GM15510 (cell line): Measurements from ENCODE around the gene BDH1.

Experiments used
- POLR2A ChIP-seq: IDR thresholded peaks from 3 replicates; pipeline ENCODE4 v1.6.1; 2011; ENCODE audit warnings: borderline replicate concordance; ENCODE audit not compliant: insufficient read length; ENCODE audit errors: extremely low read depth

BDH1 gene

GRCh38 chr3:197533396-197533795 lies 22.4 kb downstream of the BDH1 start:
- no peak for TF ChIP-seq POLR2A

GRCh38 chr3:197532388-197532787 lies 23.4 kb downstream of the BDH1 start:
- no peak for TF ChIP-seq POLR2A

GRCh38 chr3:197528190-197528589 lies 27.6 kb downstream of the BDH1 start:
- no peak for TF ChIP-seq POLR2A

GRCh38 chr3:197527569-197527968 lies 28.2 kb downstream of the BDH1 start:
- no peak for TF ChIP-seq POLR2A

- no peak for TF ChIP-seq POLR2A
These were observed 30.1 kb downstream of the BDH1 start for GRCh38 chr3:197525706-197526105.

GRCh38 chr3:197524128-197524527 lies 31.6 kb downstream of the BDH1 start:
- TF ChIP-seq POLR2A: no peak

GRCh38 chr3:197523526-197523925 lies 32.2 kb downstream of the BDH1 start:
- no peak for TF ChIP-seq POLR2A

- no peak for TF ChIP-seq POLR2A
These were observed 32.8 kb downstream of the BDH1 start for GRCh38 chr3:197522881-197523441.

GRCh38 chr3:197522183-197522715 lies 33.5 kb downstream of the BDH1 start:
- no peak for TF ChIP-seq POLR2A

- no peak for TF ChIP-seq POLR2A
These were observed 34.2 kb downstream of the BDH1 start for GRCh38 chr3:197521277-197522182.

- no peak for TF ChIP-seq POLR2A
These were observed 35.2 kb downstream of the BDH1 start for GRCh38 chr3:197520311-197521276.

- no peak for TF ChIP-seq POLR2A
These were observed 36.0 kb downstream of the BDH1 start for GRCh38 chr3:197519801-197520211.

- no peak for TF ChIP-seq POLR2A
These were observed 36.8 kb downstream of the BDH1 start for GRCh38 chr3:197518881-197519421.

- no peak for TF ChIP-seq POLR2A
These were observed 39.3 kb downstream of the BDH1 start for GRCh38 chr3:197516517-197516889.
